T-helper 1 cell treated with Interleukin-12 subunit alpha and Interleukin-12 subunit beta and Interleukin-4 antibody, amounts not matched to agents 30 ng/mL and 1 ng/mL, for 36 hours (primary cell): Measurements from ENCODE around the gene ARHGDIA. TPM values are rescaled to one million over a fixed set of nuclear protein-coding genes. Genes with fewer than 3 reads are reported as not detected.

ENCODE experiments used
- intact Hi-C: fragments of 100-400 bp; cut with micrococcal nuclease; formaldehyde crosslinking; loops from one replicate; pipeline ENCODE4 v1.15.1; 2024
- total RNA-seq: library from RNA; stranded (reverse); gene quantifications from 2 replicates; pipeline ENCODE4 v1.2.3, GENCODE V29; 2022

The ARHGDIA gene
- total RNA-seq, 1 donor from 2014 or later: 678 TPM

DNA sequence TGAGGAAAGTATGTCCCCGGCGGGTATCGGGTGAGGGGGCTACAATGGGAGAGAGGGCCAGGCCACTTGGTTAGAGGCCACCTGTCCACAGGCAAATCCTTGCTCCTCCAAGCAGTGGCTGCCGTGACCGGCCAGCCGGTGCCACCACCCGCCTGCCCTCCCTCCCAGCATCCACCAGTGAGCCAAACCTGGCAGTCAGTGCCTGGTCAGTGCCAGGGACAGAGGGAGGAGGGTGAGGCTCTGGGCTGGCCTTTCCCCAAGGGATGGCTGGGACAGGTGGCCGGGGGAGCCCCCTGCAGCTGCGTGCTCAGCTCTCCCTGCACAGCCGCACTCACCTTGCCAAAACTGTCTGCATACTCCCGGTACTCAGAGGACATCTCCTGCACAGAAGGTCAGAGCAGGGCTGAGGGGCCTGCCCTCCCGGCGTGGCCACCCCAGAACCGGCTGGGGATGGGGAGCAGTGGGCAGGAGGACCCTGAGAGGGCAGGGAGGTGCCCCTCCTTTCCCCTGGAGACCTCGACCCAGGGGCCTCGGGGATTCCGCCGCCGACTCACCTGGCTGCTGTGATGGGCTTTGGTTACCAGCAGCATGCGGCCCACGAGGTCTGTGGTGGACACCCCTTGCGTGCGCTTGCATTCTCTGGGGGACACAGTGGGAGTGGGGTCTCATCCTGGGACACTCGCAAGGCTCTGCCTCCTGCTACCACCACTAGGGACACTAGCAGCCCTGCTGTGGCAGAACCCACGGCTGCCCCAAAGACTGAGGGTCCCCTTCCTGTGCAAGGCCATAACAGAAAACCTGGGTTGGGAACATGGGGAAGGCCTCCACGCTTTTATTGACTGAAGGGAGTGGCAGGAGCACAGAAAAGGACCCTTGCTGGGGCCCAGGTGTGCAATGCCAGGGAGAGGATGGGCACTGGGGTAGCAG lies 36.3 kb upstream of the ARHGDIA start:
- intact Hi-C loops: no loop called here

DNA sequence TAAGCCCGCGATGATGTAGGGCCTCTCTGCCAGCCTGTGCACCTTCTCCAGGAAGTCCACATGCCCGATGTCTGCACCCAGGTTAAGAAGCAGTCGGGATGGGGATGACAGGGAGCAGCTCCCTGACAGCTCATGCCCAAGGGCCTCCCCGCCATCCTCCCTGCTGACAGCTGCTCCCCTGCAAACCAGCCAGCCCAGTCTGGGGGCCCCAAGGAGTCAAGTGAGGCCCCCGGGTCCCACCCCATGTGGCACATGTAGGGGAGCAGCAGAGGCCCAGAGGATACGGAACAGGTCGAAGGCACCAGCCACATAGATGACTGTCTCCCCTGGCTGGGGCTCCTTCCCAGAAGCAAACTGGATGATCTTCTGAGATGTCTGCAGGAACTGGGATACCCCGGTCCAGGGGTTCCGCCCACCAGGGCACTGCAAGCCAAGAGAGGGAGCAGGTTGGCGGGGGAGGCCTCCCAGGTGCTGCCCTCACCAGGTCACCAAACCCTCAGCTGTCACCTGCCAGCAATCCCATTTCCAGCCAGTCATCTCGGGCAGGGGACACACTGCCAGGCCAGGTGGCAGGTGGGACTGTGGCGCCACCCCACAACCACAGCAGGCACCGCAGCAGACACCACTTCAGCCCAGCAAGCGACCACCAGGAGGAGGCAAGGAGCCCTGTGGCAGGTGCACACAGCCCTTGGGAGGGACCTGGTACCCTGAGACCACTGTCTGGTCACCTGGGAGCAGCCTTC lies 35.5 kb upstream of the ARHGDIA start:
- intact Hi-C loops: no loop called here

DNA sequence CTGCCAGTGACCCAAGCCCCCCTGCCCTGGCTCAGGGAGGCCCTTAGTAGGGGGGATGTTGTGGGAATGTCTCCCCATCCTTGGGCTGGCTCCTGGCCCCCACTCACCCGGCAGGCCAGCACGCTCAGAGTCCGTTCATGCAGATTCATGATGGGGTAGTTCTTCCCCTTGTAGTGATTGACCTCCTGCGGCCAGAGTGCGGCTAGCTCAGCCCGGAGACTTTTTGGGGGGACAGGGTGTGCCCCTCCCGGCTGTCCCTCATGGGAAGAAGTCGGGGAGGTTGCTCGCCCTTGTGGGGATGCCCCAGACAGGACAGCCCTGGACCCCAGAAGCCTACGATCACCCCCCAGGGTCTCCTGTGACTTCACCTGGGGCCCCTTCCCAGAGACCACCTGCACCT lies 34.9 kb upstream of the ARHGDIA start:
- intact Hi-C loops: no loop called here

DNA sequence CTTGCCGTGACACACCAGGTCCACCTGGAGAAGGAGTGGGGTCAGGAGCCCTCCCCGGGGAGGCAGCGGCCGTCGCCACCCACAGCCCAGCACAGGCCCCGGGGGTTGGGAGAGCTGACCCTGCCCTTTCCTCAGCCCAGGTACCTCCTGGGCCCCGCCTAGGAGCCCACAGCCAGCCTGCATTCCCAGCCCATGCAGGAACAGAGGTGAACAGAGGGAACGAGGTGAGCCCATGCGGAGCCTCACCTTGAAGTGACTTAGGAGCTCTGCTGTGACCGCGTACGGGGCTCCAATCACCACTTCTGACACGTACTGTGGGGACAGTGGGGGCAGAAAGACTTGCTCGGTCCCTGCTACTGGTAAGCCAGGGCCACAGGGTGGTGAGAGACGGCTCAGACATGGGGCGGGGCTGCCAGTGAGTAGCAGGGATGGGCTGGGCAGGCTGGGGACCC lies 34.3 kb upstream of the ARHGDIA start:
- intact Hi-C loops: no loop called here

DNA sequence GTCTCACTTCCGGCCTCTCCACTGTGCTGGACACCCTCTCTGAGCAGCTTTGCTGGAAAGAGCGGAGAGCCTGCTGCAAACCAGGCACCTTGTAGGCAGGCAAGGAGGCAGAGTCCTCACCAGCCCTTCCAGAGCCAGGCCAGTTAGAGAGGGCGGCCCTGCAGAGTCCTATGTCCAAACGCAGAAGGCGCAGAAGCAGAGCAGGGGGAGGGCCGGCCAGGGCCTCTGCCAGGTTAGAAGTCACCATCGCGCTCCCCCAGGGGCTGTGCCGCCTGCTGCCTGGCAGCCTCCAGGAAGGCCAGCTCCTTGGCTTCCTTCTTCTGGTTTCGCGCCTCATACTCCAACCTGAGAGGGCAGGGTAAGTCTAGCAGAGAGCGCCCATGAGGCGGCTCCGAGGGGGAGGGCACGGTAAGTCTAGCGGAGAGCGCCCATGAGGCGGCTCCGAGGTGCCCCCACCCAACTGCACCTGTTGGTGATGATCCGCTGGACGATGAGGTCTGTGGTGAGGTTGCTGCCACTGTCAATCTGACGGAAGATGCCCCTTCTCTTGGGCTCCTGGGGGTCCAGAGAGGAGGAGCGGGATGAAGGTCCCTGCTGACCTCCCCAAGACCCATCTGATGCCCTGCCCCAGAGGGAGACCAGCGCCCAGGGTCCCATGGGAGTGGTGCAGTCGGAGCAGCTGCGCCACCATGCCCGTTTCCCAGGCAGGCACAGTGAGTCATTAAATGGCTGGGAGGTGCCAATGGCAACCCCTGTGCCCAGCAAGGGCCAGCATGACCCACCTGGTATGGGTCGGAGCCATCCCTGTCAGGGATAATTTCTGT lies 33.7 kb upstream of the ARHGDIA start:
- intact Hi-C loops: no loop called here

DNA sequence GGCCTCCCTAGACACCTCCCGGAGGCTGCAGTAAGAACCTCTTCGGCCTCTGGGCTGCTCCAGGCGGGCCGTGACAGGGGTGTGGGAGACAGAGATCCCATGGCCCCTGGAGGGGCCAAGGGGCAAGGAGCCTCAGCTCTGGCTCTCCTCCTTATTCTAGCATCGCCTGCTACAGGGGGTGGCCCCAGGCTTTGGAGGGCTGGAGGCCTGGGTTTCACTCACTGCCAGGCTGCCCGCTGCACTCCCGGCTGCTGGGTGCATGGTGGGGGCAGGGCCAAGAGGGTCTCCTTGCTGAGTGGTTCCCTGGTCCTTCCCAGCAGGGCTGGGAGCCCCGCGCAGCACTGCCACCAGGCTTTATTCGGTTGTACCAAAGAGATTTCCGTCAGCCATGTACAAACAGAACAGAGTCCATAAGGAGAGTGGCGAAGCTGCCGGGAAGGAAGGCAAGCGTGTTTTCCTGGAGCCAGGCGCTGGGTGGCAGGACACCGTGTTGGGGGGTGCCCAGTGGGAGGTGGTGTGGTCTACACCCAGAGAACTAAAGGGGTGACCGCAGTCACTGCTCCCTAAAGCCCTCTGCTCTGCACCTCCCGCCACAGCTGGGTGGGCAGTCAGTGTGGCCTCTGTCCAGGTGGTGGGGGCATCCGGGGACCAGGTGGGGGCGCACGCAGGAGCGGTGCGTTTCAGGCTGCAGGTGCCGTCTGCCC lies 32.9 kb upstream of the ARHGDIA start:
- intact Hi-C loops: no loop called here

DNA sequence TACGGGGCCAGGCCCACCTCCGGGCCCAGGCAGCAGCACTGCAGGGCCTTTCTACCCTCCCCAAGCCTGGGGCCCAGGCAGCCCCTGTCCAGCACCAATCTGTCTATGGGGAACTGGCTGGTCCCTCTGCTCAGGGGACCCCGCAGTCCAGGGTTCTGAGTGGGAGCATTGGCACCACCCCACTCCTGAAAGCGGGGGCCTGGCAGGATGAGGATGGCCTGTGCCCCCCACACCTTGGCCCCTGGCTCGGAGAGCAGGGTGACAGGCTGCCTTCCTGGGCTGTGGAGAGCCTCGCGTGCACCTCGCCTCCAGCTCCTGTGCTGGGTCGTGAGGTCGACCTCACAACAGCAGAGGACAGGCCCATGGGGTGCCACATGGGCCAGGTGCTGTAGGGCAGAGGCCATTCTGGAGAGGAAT lies 32.3 kb upstream of the ARHGDIA start:
- intact Hi-C loops: no loop called here

DNA sequence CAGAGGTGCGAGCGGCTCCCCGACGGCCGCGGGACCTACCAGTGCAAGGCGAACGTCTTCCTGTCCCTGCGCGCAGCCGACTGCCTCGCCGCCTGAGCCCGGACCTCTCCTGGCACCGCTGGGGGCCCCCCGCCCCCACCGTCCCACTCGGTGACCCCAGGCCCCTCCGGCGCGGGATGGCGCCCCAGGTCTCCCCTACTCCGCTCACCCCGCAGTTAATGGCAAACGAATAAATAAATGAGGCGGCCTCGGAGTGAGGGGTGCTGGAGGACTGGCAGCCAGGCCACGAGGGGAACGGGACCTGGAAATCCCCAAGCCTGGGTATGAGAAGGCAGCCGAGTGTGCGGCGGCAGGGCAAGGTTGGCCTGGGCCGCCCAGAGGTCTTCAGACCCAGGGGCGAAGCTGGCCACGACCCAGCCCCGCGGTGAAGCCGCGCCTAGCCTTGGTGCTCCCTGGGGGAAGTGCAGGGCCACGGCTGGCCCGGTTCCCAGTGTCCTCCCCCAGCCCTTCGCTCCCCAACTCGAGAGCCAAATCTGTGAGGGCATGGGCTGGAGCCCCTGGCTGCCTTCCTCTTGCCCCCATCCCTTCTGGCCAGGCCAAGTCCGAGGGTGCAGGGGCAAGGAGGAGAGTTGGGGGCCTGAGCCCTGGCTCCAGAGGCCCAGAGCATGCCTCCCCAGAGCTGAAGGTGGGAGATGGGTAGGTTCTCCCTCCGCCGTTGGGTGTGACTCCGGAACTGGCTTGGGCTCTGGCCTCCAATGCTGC lies 31.7 kb upstream of the ARHGDIA start:
- intact Hi-C loops: no loop called here

DNA sequence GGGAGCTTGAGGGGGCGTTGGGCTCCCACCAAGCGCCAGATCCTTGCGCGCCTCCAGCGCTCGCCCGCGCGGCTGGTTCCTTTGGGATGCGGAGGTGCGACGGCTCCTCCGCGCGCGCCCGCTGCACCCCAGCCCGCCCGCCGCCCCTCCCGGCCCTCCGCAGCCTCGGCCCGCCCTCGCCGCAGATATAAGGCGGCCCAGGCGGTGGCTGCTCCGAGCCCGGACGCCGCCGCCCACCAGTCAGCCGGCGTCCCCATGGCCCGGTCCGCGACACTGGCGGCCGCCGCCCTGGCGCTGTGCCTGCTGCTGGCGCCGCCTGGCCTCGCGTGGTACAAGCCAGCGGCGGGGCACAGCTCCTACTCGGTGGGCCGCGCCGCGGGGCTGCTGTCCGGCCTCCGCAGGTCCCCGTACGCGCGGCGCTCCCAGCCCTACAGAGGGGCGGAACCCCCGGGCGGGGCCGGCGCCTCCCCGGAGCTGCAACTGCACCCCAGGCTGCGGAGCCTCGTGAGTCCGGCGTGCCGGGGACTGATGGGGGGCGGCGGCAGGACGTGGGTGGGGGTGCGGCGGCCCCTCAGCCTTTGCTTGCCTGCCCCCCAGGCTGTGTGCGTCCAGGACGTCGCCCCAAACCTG lies 31.0 kb upstream of the ARHGDIA start, which contains the start of gene NPB:
TSS of gene NPB (plus strand) at position 216 of the 630 bp plus-strand sequence. CDS start at position 256, 40 bp downstream.
- intact Hi-C loops: no loop called here

DNA sequence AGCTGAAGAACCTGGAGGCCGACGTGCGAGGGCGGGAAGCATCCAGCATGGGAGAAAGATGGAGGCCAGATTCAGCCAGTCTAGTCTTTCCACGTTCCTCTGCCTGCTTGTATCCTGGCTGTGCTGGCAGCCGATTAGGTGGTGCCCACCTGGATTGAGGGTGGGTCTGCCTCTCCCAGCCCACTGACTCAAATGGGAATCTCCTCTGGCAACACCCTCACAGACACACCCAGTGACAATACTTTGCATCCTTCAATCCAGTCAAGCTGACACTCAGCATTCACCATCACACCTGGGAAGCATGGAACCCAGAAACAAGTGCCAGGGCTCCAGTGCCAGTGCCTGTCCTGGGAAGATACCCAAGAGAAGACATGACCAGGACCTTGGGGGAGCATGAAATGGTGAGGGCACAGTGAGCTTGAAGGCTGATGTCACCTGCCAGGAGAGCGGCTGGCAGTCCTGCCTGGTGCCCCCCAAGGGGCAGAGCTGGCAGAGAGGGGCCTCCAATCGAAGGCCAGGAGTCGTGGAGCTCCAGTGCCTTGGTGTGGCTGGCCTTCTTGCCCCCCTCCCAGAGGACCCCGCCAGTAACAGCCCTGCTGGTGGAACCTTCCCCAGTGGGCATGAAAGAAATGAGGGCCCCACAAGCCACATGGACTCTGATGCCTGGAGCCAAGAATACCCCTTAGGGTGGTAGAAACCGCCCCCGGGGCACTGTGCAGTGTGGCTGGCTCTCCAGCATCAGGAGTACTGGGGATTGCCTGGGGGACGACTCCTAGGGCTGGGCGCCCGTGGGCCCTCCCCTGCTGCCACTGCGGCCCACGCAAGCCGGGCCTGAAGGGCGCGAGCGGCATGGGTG lies 30.3 kb upstream of the ARHGDIA start:
- intact Hi-C loops: no loop called here

DNA sequence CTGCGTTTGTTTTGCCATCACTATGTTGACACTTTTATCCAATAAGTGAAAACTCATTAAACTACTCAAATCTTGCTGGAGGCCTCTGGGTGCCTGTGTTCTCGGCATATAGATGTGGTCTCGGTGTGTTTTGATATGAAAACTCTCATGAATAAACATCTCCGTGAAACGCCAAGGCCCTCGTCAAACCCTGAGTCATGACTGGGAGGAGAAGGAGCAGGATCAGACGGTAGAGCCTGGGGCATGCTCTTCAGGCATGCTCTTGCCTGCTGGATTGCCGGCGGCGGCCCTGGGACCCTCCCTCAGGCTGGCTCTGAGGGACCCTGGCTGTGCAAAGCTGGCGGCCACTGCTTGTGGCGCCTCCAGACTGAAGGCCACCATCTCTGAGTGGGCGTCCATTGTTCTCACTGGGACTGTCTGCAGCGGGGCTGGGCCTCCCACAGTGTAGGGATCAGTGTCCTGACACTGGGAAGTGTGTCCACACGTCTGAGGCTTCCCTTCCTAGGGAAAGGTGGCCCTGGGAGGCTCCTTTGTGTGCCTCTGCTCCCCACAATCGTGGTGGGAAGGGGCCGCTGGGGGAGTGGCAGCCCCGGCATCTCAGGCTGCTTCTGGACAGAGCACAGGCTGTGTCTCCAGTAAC lies 29.2 kb upstream of the ARHGDIA start:
- intact Hi-C loops: no loop called here

DNA sequence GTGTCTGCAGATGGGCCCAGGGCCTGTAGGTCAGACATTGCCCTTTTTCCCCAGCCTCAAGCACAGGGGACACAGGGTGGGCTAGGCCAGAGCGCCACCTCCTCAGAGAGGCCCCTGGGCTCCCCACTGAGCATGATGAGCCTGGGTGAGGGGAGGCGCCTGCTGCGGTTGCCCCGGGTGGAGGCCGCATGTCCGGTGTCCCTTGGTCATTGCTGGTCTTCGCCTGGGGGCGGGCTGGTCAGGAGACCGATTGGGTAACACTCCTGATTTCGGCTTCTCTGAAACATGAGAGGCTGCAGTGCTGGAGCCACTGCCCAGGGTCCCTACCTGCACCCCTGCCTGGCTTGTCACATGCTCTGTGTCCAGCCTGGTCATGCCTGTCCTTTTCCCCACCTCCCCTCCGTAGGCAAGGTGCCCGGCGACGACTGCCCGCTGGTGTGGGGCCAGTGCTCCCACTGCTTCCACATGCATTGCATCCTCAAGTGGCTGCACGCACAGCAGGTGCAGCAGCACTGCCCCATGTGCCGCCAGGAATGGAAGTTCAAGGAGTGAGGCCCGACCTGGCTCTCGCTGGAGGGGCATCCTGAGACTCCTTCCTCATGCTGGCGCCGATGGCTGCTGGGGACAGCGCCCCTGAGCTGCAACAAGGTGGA lies 28.5 kb upstream of the ARHGDIA start:
- intact Hi-C loops: no loop called here

DNA sequence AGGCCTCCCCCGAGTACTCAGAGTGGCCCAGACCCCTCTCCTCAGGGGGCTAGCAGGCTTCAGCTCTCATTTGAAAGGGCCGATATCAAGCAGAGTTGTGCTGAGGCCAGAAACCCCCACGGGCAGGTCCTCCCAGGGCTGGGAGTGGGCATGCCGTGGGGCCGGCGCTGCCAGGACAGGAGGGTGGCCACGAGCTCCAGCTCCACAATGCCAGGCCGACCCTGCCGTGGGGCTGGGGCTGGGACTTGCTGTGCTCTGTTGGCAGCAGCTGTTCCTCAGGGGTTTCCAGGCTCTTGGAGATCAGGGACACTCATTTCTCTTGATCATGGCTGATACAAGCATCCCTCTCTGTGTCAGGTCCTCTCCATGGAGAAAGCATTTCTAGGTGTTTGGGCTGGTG lies 27.7 kb upstream of the ARHGDIA start:
- intact Hi-C loops: no loop called here

DNA sequence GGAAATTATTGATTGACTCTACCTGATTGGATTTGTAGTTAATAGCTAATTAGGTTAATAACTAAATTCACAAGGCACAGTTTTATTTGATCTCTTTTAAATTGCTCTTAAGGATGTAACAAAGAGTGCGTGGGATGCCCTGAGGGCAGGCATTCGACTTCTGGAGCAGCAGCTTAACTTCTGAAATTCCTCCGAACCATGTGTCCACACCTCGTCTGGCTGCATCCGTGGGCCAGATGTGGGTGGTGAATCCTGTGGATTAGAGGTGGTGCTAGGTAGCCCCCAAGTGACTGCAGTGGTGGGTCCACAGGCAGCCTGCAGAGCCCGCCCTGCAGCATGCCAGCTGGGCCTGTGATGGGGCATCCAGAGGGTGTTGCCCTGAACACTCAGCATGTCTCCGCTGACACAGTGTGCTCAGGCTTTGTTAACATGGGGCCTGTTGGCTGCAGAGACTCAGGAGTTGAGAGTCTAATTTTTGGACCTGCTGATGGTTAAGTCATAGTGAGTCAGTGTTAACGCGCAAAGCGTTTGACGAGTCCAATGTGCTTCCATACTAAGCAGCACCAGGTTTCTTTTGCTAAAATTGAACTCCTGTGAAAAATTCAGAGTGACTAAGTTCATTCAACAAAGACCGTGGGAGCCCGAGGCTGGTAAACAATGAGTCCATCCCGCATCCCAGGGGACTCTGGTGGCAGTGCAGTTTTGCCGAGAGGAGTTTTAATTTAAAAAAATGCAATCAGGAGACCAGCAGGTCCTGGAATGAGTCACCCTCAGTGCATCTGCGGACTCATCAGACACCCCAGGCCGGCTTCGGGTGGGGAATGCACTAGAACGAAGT lies 27.1 kb upstream of the ARHGDIA start:
- intact Hi-C loops: no loop called here

DNA sequence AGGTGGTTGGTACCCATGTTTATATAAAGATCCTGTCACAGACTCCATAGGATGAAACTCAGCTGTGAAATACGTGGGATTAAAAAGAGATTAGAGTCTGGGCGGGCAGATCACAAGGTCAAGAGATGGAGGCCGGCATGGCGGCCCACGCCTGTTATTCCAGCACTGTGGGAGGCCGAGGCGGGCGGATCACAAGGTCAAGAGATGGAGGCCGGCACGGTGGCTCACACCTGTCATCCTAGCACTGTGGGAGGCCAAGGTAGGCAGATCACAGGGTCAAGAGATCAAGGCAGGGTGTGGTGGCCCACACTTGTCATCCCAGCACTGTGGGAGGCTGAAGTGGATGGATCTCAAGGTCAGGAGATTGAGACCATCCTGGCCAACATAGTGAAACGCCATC lies 24.3 kb upstream of the ARHGDIA start:
- intact Hi-C loops: no loop called here

DNA sequence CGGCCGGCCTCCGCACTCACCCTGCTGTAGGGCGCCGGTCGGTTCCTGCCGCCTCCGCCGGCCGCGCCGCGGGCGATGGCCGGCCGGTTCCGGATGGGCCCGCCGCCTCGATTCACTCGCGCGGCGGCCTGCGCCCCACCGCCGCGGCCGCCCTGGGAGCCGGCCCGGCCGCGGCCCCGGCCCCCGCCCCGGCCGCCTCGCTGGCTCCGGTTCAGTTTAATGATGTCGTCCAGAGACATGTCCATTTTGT lies 20.1 kb upstream of the ARHGDIA start:
- intact Hi-C loops: loop anchor here (1.0 to 2.0 kb wide), 6 partner anchors 20 to 132 kb away; partner anchors contain the start of genes ARHGDIA, LRRC45, MAFG and P4HB
